Liver (tissue), 9 donors: ENCODE results near the gene MARK3. TPM values are rescaled to one million over a fixed set of nuclear protein-coding genes. Genes with fewer than 3 reads are reported as not detected.

Experiments
- DNase-seq: peaks from one replicate; pipeline ENCODE4 v3.0.0-alpha.2; 2017; ENCODE audit warnings: low spot score
- H3K27ac ChIP-seq, 2 donors: one replicate each; pipeline ENCODE4 v1.7.0; 2013; ENCODE audit warnings: inconsistent platforms in 2 of 2, low read length in 2 of 2, control low read depth in 1 of 2, low read depth in 1 of 2, mild to moderate bottlenecking in 1 of 2
- H3K27me3 ChIP-seq, 4 donors: one replicate each; pipeline versions ENCODE4 v1.6.1 to v1.7.0; 2013; ENCODE audit warnings: low read length in 3 of 4, inconsistent platforms in 1 of 4, mild to moderate bottlenecking in 1 of 4, moderate library complexity in 1 of 4; ENCODE audit not compliant: control insufficient read depth in 4 of 4, insufficient read depth in 4 of 4
- H3K36me3 ChIP-seq, 4 donors: one replicate each; pipeline versions ENCODE4 v1.6.1 to v1.7.0; 2013; ENCODE audit warnings: low read length in 3 of 4, mild to moderate bottlenecking in 3 of 4, low read depth in 1 of 4, moderate library complexity in 1 of 4; ENCODE audit not compliant: control insufficient read depth in 4 of 4, insufficient read depth in 3 of 4
- H3K4me1 ChIP-seq, 4 donors: one replicate each; pipeline versions ENCODE4 v1.6.1 to v1.7.0; 2013; ENCODE audit warnings: low read length in 3 of 4, mild to moderate bottlenecking in 3 of 4, moderate library complexity in 1 of 4; ENCODE audit not compliant: control insufficient read depth in 4 of 4, insufficient read depth in 4 of 4
- H3K4me3 ChIP-seq, 3 donors: one replicate each; pipeline versions ENCODE4 v1.6.1 to v1.7.0; 2013; ENCODE audit warnings: low read length in 3 of 3, control low read depth in 1 of 3, low read depth in 1 of 3, mild to moderate bottlenecking in 1 of 3
- H3K9ac ChIP-seq, 2 donors: one replicate each; pipeline ENCODE4 v1.7.0; 2013; ENCODE audit warnings: low read length in 2 of 2, mild to moderate bottlenecking in 2 of 2, moderate library complexity in 2 of 2, control low read depth in 1 of 2, low read depth in 1 of 2
- H3K9me3 ChIP-seq, 4 donors: one replicate each; pipeline versions ENCODE4 v1.6.1 to v1.7.0; 2013; ENCODE audit warnings: low read length in 3 of 4; ENCODE audit not compliant: control insufficient read depth in 4 of 4
- ATF3 ChIP-seq: IDR thresholded peaks from 2 replicates; pipeline ENCODE4 v1.6.1; 2016; ENCODE audit warnings: antibody characterized with exemption
- CTCF ChIP-seq: fragments of 150-350 bp; IDR thresholded peaks from 2 replicates; pipeline ENCODE4 v1.5.1; 2017; ENCODE audit warnings: improper control_type of control experiment, low read depth, low read length; ENCODE audit not compliant: missing input control
- FOXA1 ChIP-seq: IDR thresholded peaks from 2 replicates; pipeline ENCODE4 v1.6.1; 2016; ENCODE audit warnings: antibody characterized with exemption
- FOXA2 ChIP-seq: IDR thresholded peaks from 2 replicates; pipeline ENCODE4 v1.6.1; 2016; ENCODE audit warnings: antibody characterized with exemption
- GABPA ChIP-seq, 2 donors: IDR thresholded peaks in 1 of 2; conservative IDR thresholded peaks in 1 of 2; 2 replicates each; pipeline ENCODE4 v1.6.1; 2016; ENCODE audit warnings: antibody characterized with exemption in 2 of 2, mild to moderate bottlenecking in 1 of 2, moderate library complexity in 1 of 2
- HNF4A ChIP-seq, 2 donors: conservative IDR thresholded peaks; 2 replicates each; pipeline ENCODE4 v1.6.1; 2016; ENCODE audit warnings: antibody characterized with exemption in 2 of 2, mild to moderate bottlenecking in 2 of 2
- HNF4G ChIP-seq: IDR thresholded peaks from 2 replicates; pipeline ENCODE4 v1.6.1; 2016; ENCODE audit warnings: antibody characterized with exemption
- JUND ChIP-seq, 2 donors: IDR thresholded peaks; 2 replicates each; pipeline ENCODE4 v1.6.1; 2016; ENCODE audit warnings: antibody characterized with exemption in 2 of 2
- MAX ChIP-seq: IDR thresholded peaks from 2 replicates; pipeline ENCODE4 v1.6.1; 2016; ENCODE audit warnings: antibody characterized with exemption
- NR2F2 ChIP-seq: IDR thresholded peaks from 2 replicates; pipeline ENCODE4 v1.6.1; 2016; ENCODE audit warnings: antibody characterized with exemption
- RAD21 ChIP-seq, 2 donors: IDR thresholded peaks; 2 replicates each; pipeline ENCODE4 v1.6.1; 2016; ENCODE audit warnings: antibody characterized with exemption in 2 of 2, mild to moderate bottlenecking in 2 of 2
- RXRA ChIP-seq, 2 donors: IDR thresholded peaks; 2 replicates each; pipeline ENCODE4 v1.6.1; 2017 to 2018; ENCODE audit warnings: antibody characterized with exemption in 2 of 2, mild to moderate bottlenecking in 1 of 2
- SP1 ChIP-seq: IDR thresholded peaks from 2 replicates; pipeline ENCODE4 v1.6.1; 2018; ENCODE audit warnings: antibody characterized with exemption, mild to moderate bottlenecking
- TAF1 ChIP-seq: conservative IDR thresholded peaks from 2 replicates; pipeline ENCODE4 v1.6.1; 2016; ENCODE audit warnings: antibody characterized with exemption, mild to moderate bottlenecking
- YY1 ChIP-seq: IDR thresholded peaks from 2 replicates; pipeline ENCODE4 v1.6.1; 2016; ENCODE audit warnings: antibody characterized with exemption, mild to moderate bottlenecking
- ZBTB33 ChIP-seq: IDR thresholded peaks from 2 replicates; pipeline ENCODE4 v1.6.1; 2016; ENCODE audit warnings: antibody characterized with exemption
- WGBS: extraction: QIAGEN DNeasy Blood & Tissue Kit; methylation state at CpG from one replicate; pipeline ENCODE4 v1.1.7; 2013; 5-methylcytosine and 5-hydroxymethylcytosine counted together
- polyA plus RNA-seq, 2 donors: library from polyadenylated mRNA; stranded (reverse) in 1 of 2; unstranded in 1 of 2; fragments of 200-250 nt in 1 of 2; fragments of >200 nt in 1 of 2; fragmentation: Nextera tagmentation in 1 of 2; extraction: Ambion mirVana in 1 of 2; gene quantifications; one replicate each; pipeline versions ENCODE4 v1.2.1 to v1.2.3, GENCODE V29; 2013 to 2015
- total RNA-seq, 2 donors: library from RNA; depleted of rRNA; stranded (reverse); fragments of >200 nt; gene quantifications; one replicate each; pipeline ENCODE4 v1.2.3, GENCODE V29; 2014
- donor health status: healthy.
- donor health status: healthy.
- donor health status: healthy.
- donor health status: healthy.
- donor health status: healthy.

The MARK3 gene
- total and polyA plus RNA-seq, 4 donors, result 14.1 to 86.0 (median 33.0) TPM

GRCh38 chr14:103367995-103368394 lies 17.2 kb upstream of the MARK3 start:
- no peak for TF ChIP-seq MAX
- no peak for DNase-seq
- Histone ChIP-seq H3K27ac (no peak overlapping the region), H3K9me3 (peaks cover 0 to 2% (median 0%) of the 10 kb centered on the region in 4 donors), H3K4me1 (no peaks in the 10 kb centered on the region), H3K9ac (no peak overlapping the region), H3K4me3 (no peak overlapping the region), H3K27me3 (no peaks in the 10 kb centered on the region), H3K36me3 (no peaks in the 10 kb centered on the region)
- WGBS, result 83% methylated on average over 4 of the region's 4 CpGs

GRCh38 chr14:103370087-103370486 lies 15.1 kb upstream of the MARK3 start:
- Histone ChIP-seq H3K36me3 (no peaks in the 10 kb centered on the region), H3K9me3 (no peaks in the 10 kb centered on the region), H3K4me3 (no peak overlapping the region), H3K9ac (no peak overlapping the region), H3K4me1 (no peaks in the 10 kb centered on the region), H3K27ac (no peak overlapping the region), H3K27me3 (no peaks in the 10 kb centered on the region)
- no peak for DNase-seq
- WGBS, result 96% methylated on average over 3 of the region's 3 CpGs
- no peak for TF ChIP-seq NR2F2
- no peak for TF ChIP-seq JUND (IDR thresholded peaks at IDR 0.05)
- TF ChIP-seq MAX, result no peak
- no peak for TF ChIP-seq FOXA1
- no peak for TF ChIP-seq TAF1
- no peak for TF ChIP-seq RAD21 (IDR thresholded peaks at IDR 0.05)
- no peak for TF ChIP-seq ZBTB33
- TF ChIP-seq GABPA (IDR thresholded peaks at IDR 0.05 in 1 of 2, conservative IDR thresholded peaks at IDR 0.05 in 1 of 2), result no peak

GRCh38 chr14:103372017-103372416 lies 13.2 kb upstream of the MARK3 start:
- H3K9me3 ChIP-seq, result no peaks in the 10 kb centered on the region
- H3K4me3 ChIP-seq, result no peak overlapping the region
- no peak overlapping the region for H3K9ac ChIP-seq
- no peaks in the 10 kb centered on the region for H3K36me3 ChIP-seq
- TF ChIP-seq YY1 (no peak), RAD21 (IDR thresholded peaks at IDR 0.05) (no peak), TAF1 (no peak), JUND (IDR thresholded peaks at IDR 0.05) (no peak), FOXA1 (no peak), HNF4A (conservative IDR thresholded peaks at IDR 0.05) (no peak)
- no peak for DNase-seq
- H3K27ac ChIP-seq, result no peak overlapping the region
- H3K4me1 ChIP-seq, result no peaks in the 10 kb centered on the region
- WGBS, result 70% methylated on average over 8 of the region's 23 CpGs
- no peaks in the 10 kb centered on the region for H3K27me3 ChIP-seq

GRCh38 chr14:103372552-103373304 lies 12.5 kb upstream of the MARK3 start:
- Histone ChIP-seq H3K4me1 (no peaks in the 10 kb centered on the region), H3K9ac (no peak overlapping the region), H3K9me3 (no peaks in the 10 kb centered on the region), H3K36me3 (no peaks in the 10 kb centered on the region), H3K27me3 (no peaks in the 10 kb centered on the region), H3K27ac (no peak overlapping the region), H3K4me3 (no peak overlapping the region)
- DNase-seq, result no peak
- 82% methylated on average over 11 of the region's 11 CpGs for WGBS
- TF ChIP-seq HNF4A (conservative IDR thresholded peaks at IDR 0.05), result no peak
- TF ChIP-seq HNF4G, result no peak
- no peak for TF ChIP-seq RXRA (IDR thresholded peaks at IDR 0.05)
- TF ChIP-seq CTCF, result no peak
- TF ChIP-seq MAX, result no peak
- no peak for TF ChIP-seq JUND (IDR thresholded peaks at IDR 0.05)
- TF ChIP-seq ATF3, result no peak
- TF ChIP-seq YY1, result no peak
- TF ChIP-seq NR2F2, result no peak
- TF ChIP-seq RAD21 (IDR thresholded peaks at IDR 0.05), result no peak
- no peak for TF ChIP-seq GABPA (IDR thresholded peaks at IDR 0.05 in 1 of 2, conservative IDR thresholded peaks at IDR 0.05 in 1 of 2)
- TF ChIP-seq FOXA1, result no peak
- TF ChIP-seq FOXA2, result no peak
- TF ChIP-seq SP1, result no peak
